ENCODE measurements around the gene MEA1. TPM values are rescaled to one million over a fixed set of nuclear protein-coding genes. Genes with fewer than 3 reads are reported as not detected.

Gene MEA1
- total and polyA plus RNA-seq, 12 donors, result 22.9 to 74.3 (median 28.9) TPM

- Histone ChIP-seq H3K4me1 (peaks cover 0 to 29% (median 19%) of the 10 kb centered on the region in 9 donors), H3K9me3 (no peaks in the 10 kb centered on the region), H3K27me3 (no peaks in the 10 kb centered on the region), H3K4me3 (peak overlapping the region; percentile 40 to 78 (median 64)), H3K27ac (peak overlapping the region; percentile 63 to 98 (median 96)), H3K36me3 (peaks cover 0 to 63% (median 18%) of the 10 kb centered on the region in 9 donors)
- 22 to 28% methylated on average over 22 of the region's 22 CpGs for WGBS, 2 donors
- peak; percentile 17 to 49 (median 34) for ATAC-seq
- intact Hi-C loops (cut with DNase I), result loop anchor here in 6 of 10 donors (2.0 to 10.0 kb wide), 6 partner anchors 36 to 148 kb away; partner anchors contain the start of genes KLHDC3 (in 2 of the 6), CNPY3 (in 1 of the 6) and MEA1 (in 1 of the 6)
- peak; percentile 19 to 31 for DNase-seq
- no peak for TF ChIP-seq CTCF (IDR thresholded peaks at IDR 0.05)
Measured at GRCh38 chr6:43052842-43053544, 39.2 kb upstream of the MEA1 start.

- H3K4me1 ChIP-seq, result peaks cover 0 to 27% (median 17%) of the 10 kb centered on the region in 9 donors
- intact Hi-C loops (cut with DNase I), result loop anchor here in 6 of 10 donors (2.0 to 10.0 kb wide), 6 partner anchors 35 to 148 kb away; partner anchors contain the start of genes KLHDC3 (in 2 of the 6), CNPY3 (in 1 of the 6) and MEA1 (in 1 of the 6)
- peak overlapping the region in 8 of 10 donors; percentile 90 to 98 (median 96) for H3K27ac ChIP-seq
- H3K36me3 ChIP-seq, result peaks cover 0 to 63% (median 19%) of the 10 kb centered on the region in 9 donors
- no peaks in the 10 kb centered on the region for H3K27me3 ChIP-seq
- no peak for TF ChIP-seq CTCF (IDR thresholded peaks at IDR 0.05)
- DNase-seq (no peak), ATAC-seq (no peak)
- peak overlapping the region in 2 of 10 donors; percentile 61 to 66 for H3K4me3 ChIP-seq
- whole genome bisulfite sequencing, 2 donors, result 78 to 80% methylated on average over 19 of the region's 19 CpGs
- H3K9me3 ChIP-seq, result no peaks in the 10 kb centered on the region
Measured at GRCh38 chr6:43052225-43052841, 38.6 kb upstream of the MEA1 start.

- H3K4me3 ChIP-seq, result no peak overlapping the region
- H3K36me3 ChIP-seq, result peaks cover 0 to 63% (median 17%) of the 10 kb centered on the region in 9 donors
- DNase-seq (no peak), ATAC-seq (no peak)
- H3K27me3 ChIP-seq, result no peaks in the 10 kb centered on the region
- no peak for TF ChIP-seq CTCF (IDR thresholded peaks at IDR 0.05)
- H3K27ac ChIP-seq, result no peak overlapping the region
- intact Hi-C loops (cut with DNase I), result loop anchor here in 5 of 10 donors (5.0 to 10.0 kb wide), 5 partner anchors 34 to 146 kb away; partner anchors contain the start of genes CNPY3 (in 1 of the 5), KLHDC3 (in 1 of the 5) and MEA1 (in 1 of the 5)
- peaks cover 0 to 27% (median 17%) of the 10 kb centered on the region in 9 donors for H3K4me1 ChIP-seq
- no peaks in the 10 kb centered on the region for H3K9me3 ChIP-seq
- 95% methylated on average over 17 of the region's 17 CpGs for WGBS, 2 donors
Measured at GRCh38 chr6:43050981-43051380, 37.2 kb upstream of the MEA1 start.

GRCh38 chr6:43047998-43048397 is 34.3 kb upstream of the MEA1 start:
- TF ChIP-seq CTCF (IDR thresholded peaks at IDR 0.05), result no peak
- no peak overlapping the region for H3K4me3 ChIP-seq
- DNase-seq, result no peak
- no peak overlapping the region for H3K27ac ChIP-seq
- H3K9me3 ChIP-seq, result no peaks in the 10 kb centered on the region
- H3K27me3 ChIP-seq, result no peaks in the 10 kb centered on the region
- H3K36me3 ChIP-seq, result peaks cover 0 to 81% (median 14%) of the 10 kb centered on the region in 9 donors
- intact Hi-C loops (cut with DNase I), result no loop called here
- 89 to 94% methylated on average over 7 of the region's 7 CpGs for WGBS, 2 donors
- H3K4me1 ChIP-seq, result peaks cover 0 to 18% (median 2%) of the 10 kb centered on the region in 9 donors
- no peak for ATAC-seq

Data from heart right ventricle (tissue), 16 donors.